IPS DF 6.9 (cell line): ENCODE results near the gene CDH5.

Source experiments
- DNase-seq: peaks from one replicate; pipeline ENCODE4 v3.0.0-alpha.2; 2013; ENCODE audit warnings: low read depth, low spot score
- H3K27ac ChIP-seq: one replicate; pipeline ENCODE4 v1.5.1; 2013; ENCODE audit warnings: low read length, control low read depth
- H3K27me3 ChIP-seq: 2 replicates; pipeline ENCODE4 v1.6.1; 2013; ENCODE audit warnings: mild to moderate bottlenecking, low read length; ENCODE audit not compliant: control insufficient read depth, insufficient read depth
- H3K36me3 ChIP-seq: 2 replicates; pipeline ENCODE4 v1.6.1; 2013; ENCODE audit warnings: low read length; ENCODE audit not compliant: control insufficient read depth, insufficient read depth
- H3K4me1 ChIP-seq: 2 replicates; pipeline ENCODE4 v1.6.1; 2013; ENCODE audit warnings: low read length; ENCODE audit not compliant: control insufficient read depth, insufficient read depth
- H3K4me3 ChIP-seq: 2 replicates; pipeline ENCODE4 v1.5.1; 2013; ENCODE audit warnings: mild to moderate bottlenecking, low read length
- H3K9me3 ChIP-seq: 2 replicates; pipeline ENCODE4 v1.6.1; 2013; ENCODE audit warnings: low read length, inconsistent platforms; ENCODE audit not compliant: control insufficient read depth, insufficient read depth
- WGBS: extraction: QIAGEN DNeasy Blood & Tissue Kit; methylation state at CpG from one replicate; pipeline ENCODE4 v1.1.7; 2013; ENCODE audit warnings: mixed read lengths, missing lambda C conversion rate; ENCODE audit not compliant: insufficient read length, insufficient coverage; 5-methylcytosine and 5-hydroxymethylcytosine counted together

CDH5 gene

DNA sequence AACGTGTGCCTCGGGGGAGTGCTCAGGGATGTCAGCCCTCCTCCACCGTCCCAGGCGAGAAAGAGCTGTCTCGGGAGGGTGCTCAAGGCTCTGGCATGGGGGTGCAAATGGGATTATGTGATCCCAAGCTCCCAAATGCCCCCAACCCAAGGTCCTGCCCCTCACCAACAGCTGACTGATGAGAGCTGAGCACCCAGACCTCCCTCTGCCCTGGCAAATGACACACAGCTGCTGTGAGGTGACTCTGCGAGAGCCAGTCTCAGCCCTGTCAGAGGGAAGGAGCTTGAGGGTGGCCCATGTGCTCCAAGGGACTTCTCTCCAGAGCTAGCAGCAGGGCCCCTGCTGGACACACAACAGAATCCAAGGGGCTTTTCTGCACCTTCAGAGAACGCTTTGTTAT, 7.7 kb downstream of the CDH5 start:
- Histone ChIP-seq H3K4me3 (no peak overlapping the region), H3K4me1 (no peaks in the 10 kb centered on the region)
- WGBS: no CpG with 5 or more reads among the region's 7 CpGs

DNA sequence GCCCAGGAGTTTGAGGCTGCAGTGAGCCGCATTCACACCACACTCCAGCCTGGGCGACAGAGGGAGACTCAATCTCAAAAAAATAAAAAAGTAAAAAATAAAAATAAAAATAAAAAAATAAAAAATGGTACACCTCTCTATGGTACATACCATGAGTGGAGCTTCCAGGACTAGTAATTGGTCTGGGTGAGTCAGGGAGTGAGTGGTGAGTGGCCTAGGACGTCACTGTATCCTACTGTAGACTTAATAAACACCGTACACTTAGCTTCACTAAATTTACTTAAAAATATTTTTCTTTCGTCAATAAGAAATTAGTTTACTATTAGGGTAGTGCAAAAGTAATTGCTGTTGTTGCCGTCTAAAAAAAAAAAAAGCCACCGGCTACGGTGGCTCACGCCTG, 9.0 kb downstream of the CDH5 start:
- WGBS: 100% methylated on average over 2 of the region's 9 CpGs
- H3K27ac ChIP-seq: no peak overlapping the region
- DNase-seq: no peak

More for the DNA sequence above, 7.7 kb downstream of the CDH5 start:
- Histone ChIP-seq H3K27ac (no peak overlapping the region), H3K9me3 (no peaks in the 10 kb centered on the region), H3K27me3 (no peaks in the 10 kb centered on the region), H3K36me3 (no peaks in the 10 kb centered on the region)
- DNase-seq: no peak

DNA sequence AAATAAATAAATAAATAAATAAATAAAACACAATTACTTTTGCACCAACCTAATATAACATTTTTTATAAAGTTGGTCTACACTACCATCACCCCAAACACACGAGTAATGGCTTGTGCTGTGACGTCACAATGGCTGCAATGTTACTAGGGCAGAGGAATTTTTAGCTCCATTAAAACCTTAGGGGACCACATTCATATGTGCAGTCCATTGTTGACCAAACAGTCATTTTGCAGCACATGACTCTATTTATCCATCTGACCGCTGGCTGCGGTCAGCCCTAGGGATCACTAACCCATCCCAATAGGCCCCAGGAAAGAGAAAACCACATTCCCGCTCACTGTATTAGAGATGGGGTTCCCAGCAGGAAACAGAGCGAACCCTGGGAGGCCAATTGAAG, 9.6 kb downstream of the CDH5 start:
- no peaks in the 10 kb centered on the region for H3K36me3 ChIP-seq
- no peaks in the 10 kb centered on the region for H3K9me3 ChIP-seq
- no peaks in the 10 kb centered on the region for H3K4me1 ChIP-seq
- no CpG with 5 or more reads among the region's 6 CpGs for WGBS
- DNase-seq: no peak
- H3K27me3 ChIP-seq: no peaks in the 10 kb centered on the region
- no peak overlapping the region for H3K27ac ChIP-seq
- H3K4me3 ChIP-seq: no peak overlapping the region

More for the DNA sequence above, 9.0 kb downstream of the CDH5 start:
- Histone ChIP-seq H3K4me3 (no peak overlapping the region), H3K4me1 (no peaks in the 10 kb centered on the region), H3K27me3 (no peaks in the 10 kb centered on the region), H3K9me3 (no peaks in the 10 kb centered on the region), H3K36me3 (no peaks in the 10 kb centered on the region)

DNA sequence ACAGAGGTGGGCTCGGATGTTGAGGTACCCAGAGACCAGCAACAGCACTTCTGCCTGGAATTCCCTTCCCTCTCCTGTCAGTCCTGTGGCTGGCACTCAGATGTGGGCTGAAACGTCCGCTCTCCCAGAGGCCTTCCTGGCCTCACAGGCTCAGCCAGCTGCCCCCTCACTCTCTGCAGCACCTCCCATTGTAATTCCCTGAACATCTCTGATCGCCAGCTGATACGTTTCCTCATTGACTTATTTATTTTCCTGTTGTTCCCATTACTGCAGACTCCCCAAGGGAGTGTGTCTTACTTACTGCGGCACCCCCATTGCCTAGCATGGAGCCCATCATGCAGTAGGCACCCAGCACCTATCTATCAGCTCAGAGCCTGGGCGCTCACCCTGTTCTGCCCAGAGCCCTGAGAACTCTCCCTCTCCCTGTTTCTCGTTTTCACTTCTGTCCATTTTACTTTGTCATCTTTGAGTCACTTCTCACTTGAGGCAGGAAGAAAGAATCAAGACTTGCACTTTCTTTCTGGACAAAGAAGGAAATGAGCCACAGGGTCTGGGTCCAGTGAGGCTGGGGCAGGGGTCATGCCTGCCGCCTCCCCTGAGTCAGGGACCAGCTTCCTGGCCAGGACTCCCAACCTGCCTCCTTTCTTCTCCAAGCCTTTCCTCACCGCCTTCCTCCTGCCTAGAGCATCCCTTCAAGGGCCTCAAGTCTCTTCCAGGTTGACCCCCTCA, 10.2 kb downstream of the CDH5 start:
- Histone ChIP-seq H3K4me1 (no peaks in the 10 kb centered on the region), H3K36me3 (no peaks in the 10 kb centered on the region), H3K9me3 (no peaks in the 10 kb centered on the region), H3K27me3 (no peaks in the 10 kb centered on the region), H3K27ac (no peak overlapping the region), H3K4me3 (no peak overlapping the region)
- DNase-seq: no peak
- no CpG with 5 or more reads among the region's 10 CpGs for WGBS

DNA sequence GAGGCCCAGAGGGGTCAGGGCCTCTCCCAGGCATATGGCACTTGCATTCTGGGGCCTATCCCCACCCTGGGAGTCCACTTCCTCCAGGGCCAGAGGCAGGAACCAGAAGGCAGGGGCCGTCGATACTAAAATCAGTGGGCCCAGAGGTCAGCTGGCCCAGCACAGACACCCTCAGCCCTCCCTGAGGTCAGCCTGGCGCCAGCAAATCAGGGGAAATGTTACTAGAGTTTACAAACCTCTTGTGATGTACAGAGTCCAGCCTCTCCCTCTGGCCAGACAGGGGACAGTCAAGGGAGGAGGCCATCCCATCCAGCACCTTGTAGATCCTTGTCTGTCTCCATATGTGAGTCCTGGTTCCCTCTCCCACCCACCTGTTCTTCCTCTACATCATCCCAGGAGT, 10.8 kb downstream of the CDH5 start:
- no peaks in the 10 kb centered on the region for H3K27me3 ChIP-seq
- no CpG with 5 or more reads among the region's 3 CpGs for WGBS
- H3K4me3 ChIP-seq: no peak overlapping the region
- no peaks in the 10 kb centered on the region for H3K4me1 ChIP-seq
- H3K27ac ChIP-seq: no peak overlapping the region
- no peaks in the 10 kb centered on the region for H3K9me3 ChIP-seq
- no peak for DNase-seq
- no peaks in the 10 kb centered on the region for H3K36me3 ChIP-seq

DNA sequence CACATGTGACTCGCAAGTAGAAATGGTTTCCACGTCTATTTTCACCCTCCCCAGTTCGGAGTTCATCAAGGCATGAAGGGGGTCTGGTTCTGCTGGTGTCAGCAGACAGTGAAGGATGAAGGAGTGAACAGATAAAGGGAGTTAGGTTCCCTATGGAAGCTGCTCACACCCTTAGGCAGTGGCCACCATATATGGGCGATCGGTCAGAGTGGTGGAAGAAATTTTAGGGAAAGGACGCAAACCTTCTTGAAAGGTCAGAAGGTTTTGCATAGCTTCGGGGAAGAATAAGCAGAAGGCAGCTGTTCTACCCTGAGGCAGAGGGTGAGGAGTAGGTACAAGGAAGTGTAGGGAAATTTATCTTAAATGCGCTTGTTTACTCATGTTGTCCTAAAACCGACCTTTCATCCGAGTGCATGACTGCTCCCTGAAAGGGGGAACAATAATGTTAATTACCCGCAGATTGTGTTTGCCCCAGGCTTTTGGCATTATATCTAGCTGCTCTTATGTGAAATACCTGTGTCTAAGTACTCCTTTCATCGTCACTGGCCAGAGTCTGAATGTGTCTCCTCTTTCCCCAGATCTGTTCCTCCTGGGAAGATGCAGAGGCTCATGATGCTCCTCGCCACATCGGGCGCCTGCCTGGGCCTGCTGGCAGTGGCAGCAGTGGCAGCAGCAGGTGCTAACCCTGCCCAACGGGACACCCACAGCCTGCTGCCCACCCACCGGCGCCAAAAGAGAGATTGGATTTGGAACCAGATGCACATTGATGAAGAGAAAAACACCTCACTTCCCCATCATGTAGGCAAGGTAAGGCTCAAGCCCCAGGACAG, 12.5 kb downstream of the CDH5 start:
- H3K27ac ChIP-seq: no peak overlapping the region
- H3K9me3 ChIP-seq: no peaks in the 10 kb centered on the region
- H3K4me1 ChIP-seq: no peaks in the 10 kb centered on the region
- no peak for DNase-seq
- H3K27me3 ChIP-seq: no peaks in the 10 kb centered on the region
- no CpG with 5 or more reads among the region's 18 CpGs for whole genome bisulfite sequencing
- H3K36me3 ChIP-seq: no peaks in the 10 kb centered on the region
- no peak overlapping the region for H3K4me3 ChIP-seq

DNA sequence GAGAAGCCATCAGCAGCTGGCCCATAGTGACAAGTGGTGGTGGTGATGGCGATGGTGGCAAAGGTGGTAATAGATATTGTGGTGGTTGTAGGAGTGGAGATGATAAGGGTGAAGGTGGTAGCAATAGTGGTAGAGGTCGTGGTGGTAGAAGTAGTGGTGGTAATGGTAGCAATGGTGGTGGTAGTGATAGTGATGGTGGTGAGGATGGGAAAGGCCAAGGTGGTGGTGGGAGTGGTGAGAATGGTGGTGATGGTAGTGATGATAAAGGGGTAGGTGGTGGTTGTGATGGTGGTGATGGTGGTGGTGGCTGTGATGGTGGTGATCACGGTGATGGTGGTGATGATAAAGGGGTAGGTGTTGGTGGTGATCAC, 13.1 kb downstream of the CDH5 start:
- DNase-seq: no peak
- H3K4me3 ChIP-seq: no peak overlapping the region
- no peaks in the 10 kb centered on the region for H3K4me1 ChIP-seq
- no peaks in the 10 kb centered on the region for H3K36me3 ChIP-seq
- H3K27ac ChIP-seq: no peak overlapping the region
- H3K9me3 ChIP-seq: no peaks in the 10 kb centered on the region
- H3K27me3 ChIP-seq: no peaks in the 10 kb centered on the region
- WGBS: no CpG with 5 or more reads among the region's 3 CpGs

DNA sequence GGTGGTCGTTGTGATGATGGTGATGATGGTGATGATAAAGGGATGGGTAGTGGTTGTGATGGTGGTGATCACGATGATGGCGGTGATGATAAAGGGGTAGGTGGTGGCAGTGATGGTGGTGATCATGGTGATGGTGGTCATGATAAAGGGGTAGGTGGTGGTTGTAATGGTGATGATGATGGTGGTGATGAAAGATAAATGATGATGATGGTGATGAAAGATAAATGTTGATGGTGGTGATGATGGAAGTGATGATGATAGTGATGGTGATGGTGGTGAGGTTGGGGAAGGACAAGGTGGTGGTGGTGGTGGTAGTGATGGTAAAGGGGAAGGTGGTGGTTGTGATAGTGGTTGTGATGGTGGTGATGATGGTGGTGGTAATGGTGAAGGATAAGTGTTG, 13.9 kb downstream of the CDH5 start:
- DNase-seq: no peak
- H3K9me3 ChIP-seq: no peaks in the 10 kb centered on the region
- H3K4me3 ChIP-seq: no peak overlapping the region
- H3K27ac ChIP-seq: no peak overlapping the region
- no peaks in the 10 kb centered on the region for H3K36me3 ChIP-seq
- WGBS: 100% methylated on average over 1 of the region's 3 CpGs
- H3K27me3 ChIP-seq: no peaks in the 10 kb centered on the region
- H3K4me1 ChIP-seq: no peaks in the 10 kb centered on the region

DNA sequence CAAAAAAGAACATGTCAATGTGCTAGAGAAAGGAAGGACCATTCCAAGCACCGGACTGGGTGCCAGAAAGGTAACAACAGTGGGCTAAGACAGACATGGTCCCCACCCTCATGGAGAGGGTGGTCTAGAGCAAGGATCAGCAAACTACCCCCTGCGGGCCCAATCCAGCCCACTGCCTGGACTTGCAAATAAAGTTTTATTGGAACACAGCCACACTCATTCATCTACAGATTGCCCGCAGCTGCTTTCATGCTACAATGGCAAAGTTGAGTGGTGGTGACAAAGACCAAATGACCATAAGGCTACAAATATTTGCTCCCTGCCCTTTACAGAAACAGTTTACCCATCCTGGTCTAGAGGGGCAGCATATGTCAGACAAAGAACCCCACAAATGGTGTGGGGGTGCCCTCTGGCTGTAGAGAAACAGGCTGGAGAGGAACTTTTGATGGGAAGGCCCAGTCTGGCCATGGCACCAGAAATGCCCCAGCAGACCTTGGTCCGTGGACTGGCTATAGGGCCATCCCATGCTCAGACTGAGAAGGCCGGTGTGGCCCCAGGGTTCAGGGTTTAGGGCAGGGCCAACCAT, 15.2 kb downstream of the CDH5 start:
- no peaks in the 10 kb centered on the region for H3K4me1 ChIP-seq
- H3K4me3 ChIP-seq: no peak overlapping the region
- no CpG with 5 or more reads among the region's 5 CpGs for WGBS
- H3K36me3 ChIP-seq: no peaks in the 10 kb centered on the region
- H3K9me3 ChIP-seq: no peaks in the 10 kb centered on the region
- no peak overlapping the region for H3K27ac ChIP-seq
- H3K27me3 ChIP-seq: no peaks in the 10 kb centered on the region
- DNase-seq: no peak

DNA sequence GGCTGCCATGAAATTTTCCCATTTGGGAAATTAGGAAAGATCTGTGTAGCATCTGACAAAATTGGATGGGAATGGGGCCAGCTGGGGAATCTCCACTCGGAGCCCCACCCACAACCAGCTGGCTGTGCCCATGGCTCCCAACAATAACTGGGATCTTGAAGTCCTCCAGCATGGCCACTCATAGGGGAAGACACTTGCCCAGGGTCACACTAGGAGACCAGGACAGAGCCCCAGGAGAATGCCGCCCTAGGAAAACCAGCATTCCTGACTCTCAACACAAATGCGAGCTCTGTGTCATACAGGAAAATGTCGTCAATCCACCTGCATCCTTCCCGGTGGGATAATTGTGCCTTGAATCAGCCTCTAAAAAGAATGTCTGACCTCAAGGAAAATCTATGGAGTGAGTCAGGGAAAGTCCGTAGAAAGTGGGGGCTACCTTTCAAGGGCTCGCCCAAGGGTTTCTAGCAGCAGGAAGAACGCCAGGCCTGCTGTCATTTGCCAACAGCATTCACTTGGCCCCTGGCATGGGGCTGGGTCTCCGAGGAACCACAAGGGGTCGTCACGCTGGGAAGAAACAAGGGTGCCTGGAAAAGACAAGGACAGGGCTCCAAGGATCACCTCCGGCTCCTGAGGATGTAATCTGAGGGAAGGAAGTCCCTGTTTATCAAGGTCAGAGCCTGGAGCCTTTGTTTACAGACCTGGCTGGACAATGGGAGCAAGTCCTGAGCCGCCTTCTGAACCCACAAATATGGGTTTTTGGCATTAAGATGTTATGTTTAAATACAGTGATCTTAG, 15.9 kb downstream of the CDH5 start:
- no peak for DNase-seq
- Histone ChIP-seq H3K27me3 (no peaks in the 10 kb centered on the region), H3K4me1 (no peaks in the 10 kb centered on the region), H3K9me3 (no peaks in the 10 kb centered on the region), H3K4me3 (no peak overlapping the region), H3K36me3 (no peaks in the 10 kb centered on the region), H3K27ac (no peak overlapping the region)
- WGBS: no CpG with 5 or more reads among the region's 13 CpGs
